Spleen (tissue), 11 donors: ENCODE measurements around the gene ENPP1. TPM values are rescaled to one million over a fixed set of nuclear protein-coding genes. Genes with fewer than 3 reads are reported as not detected.

Experiments used
- DNase-seq: peaks from one replicate; pipeline ENCODE4 v3.0.0-alpha.2; 2020
- H3K27ac ChIP-seq, 8 donors: fragments of 200-600 bp; sonication (generic) in 7 of 8; 1 replicate in 4 of 8; 2 replicates in 4 of 8; pipeline versions ENCODE4 v1.5.0 to v1.8.0; 2016 to 2021; ENCODE audit warnings: inconsistent platforms in 4 of 8, mild to moderate bottlenecking in 4 of 8, moderate library complexity in 1 of 8
- H3K27me3 ChIP-seq, 7 donors: fragments of 200-600 bp; sonication (generic) in 6 of 7; replicated peaks in 1 of 7; 1 replicate in 4 of 7; 2 replicates in 3 of 7; pipeline versions ENCODE4 v1.5.0 to v1.8.0; 2016 to 2021; ENCODE audit warnings: inconsistent platforms in 3 of 7, mild to moderate bottlenecking in 1 of 7
- H3K36me3 ChIP-seq, 6 donors: fragments of 200-600 bp; sonication (generic) in 5 of 6; 1 replicate in 4 of 6; 2 replicates in 2 of 6; pipeline versions ENCODE4 v1.5.0 to v1.8.0; 2016 to 2021; ENCODE audit warnings: inconsistent platforms in 2 of 6
- H3K4me1 ChIP-seq, 6 donors: fragments of 200-600 bp; sonication (generic) in 5 of 6; 1 replicate in 3 of 6; 2 replicates in 3 of 6; pipeline versions ENCODE4 v1.5.0 to v1.8.0; 2016 to 2021; ENCODE audit warnings: inconsistent platforms in 3 of 6
- H3K4me3 ChIP-seq, 8 donors: fragments of 200-600 bp; sonication (generic) in 7 of 8; 1 replicate in 4 of 8; 2 replicates in 4 of 8; pipeline versions ENCODE4 v1.5.0 to v1.8.0; 2016 to 2021; ENCODE audit warnings: inconsistent platforms in 4 of 8, mild to moderate bottlenecking in 4 of 8, moderate library complexity in 2 of 8
- H3K9me3 ChIP-seq, 8 donors: fragments of 200-600 bp; sonication (generic) in 7 of 8; 1 replicate in 4 of 8; 2 replicates in 4 of 8; pipeline versions ENCODE4 v1.5.0 to v1.8.0; 2016 to 2021; ENCODE audit warnings: inconsistent platforms in 4 of 8
- CTCF ChIP-seq, 11 experiments: fragments of 200-600 bp in 7 of 11; fragments of 450-650 bp in 4 of 11; sonication (generic) in 4 of 11; IDR thresholded peaks in 8 of 11; conservative IDR thresholded peaks in 3 of 11; 1 replicate in 7 of 11; 2 replicates in 4 of 11; pipeline versions ENCODE4 v1.4.0 to v1.8.0; 2016 to 2021; ENCODE audit warnings: antibody characterized with exemption in 11 of 11, inconsistent platforms in 4 of 11, mild to moderate bottlenecking in 1 of 11
- POLR2A ChIP-seq, 3 donors: fragments of 450-650 bp; IDR thresholded peaks; one replicate each; pipeline ENCODE4 v1.5.1; 2017; ENCODE audit warnings: antibody characterized with exemption in 3 of 3, mild to moderate bottlenecking in 1 of 3
- POLR2AphosphoS5 ChIP-seq, 3 donors: sonication (generic); formaldehyde crosslinking; IDR thresholded peaks; one replicate each; pipeline ENCODE4 v1.5.1; 2017; ENCODE audit warnings: antibody characterized with exemption in 3 of 3
- WGBS, 5 donors: extraction: QIAGEN DNeasy Blood & Tissue Kit in 3 of 5; methylation state at CpG; one replicate each; pipeline versions ENCODE4 v1.1.5 to v1.1.7; 2013 to 2018; 5-methylcytosine and 5-hydroxymethylcytosine counted together
- intact Hi-C: fragments of 100-400 bp; cut with DNase I; formaldehyde crosslinking; loops from one replicate; pipeline ENCODE4 v1.15.0; 2023; ENCODE audit warnings: low total_unique reads
- polyA plus RNA-seq, 3 donors: library from polyadenylated mRNA; stranded (reverse); fragments of 200-250 nt; gene quantifications; one replicate each; pipeline ENCODE4 v1.2.1, GENCODE V29; 2013
- total RNA-seq, 7 donors: library from RNA; depleted of rRNA in 3 of 7; stranded (reverse); fragments of >200 nt in 3 of 7; fragmentation: NEBNext Ultra II Directional in 4 of 7; extraction: Animal tissue kit (Norgen Biotek cat#: 25700) in 4 of 7; gene quantifications; one replicate each; pipeline versions ENCODE4 v1.1.0 to v1.2.1, GENCODE V29; 2016 to 2021
- donor health status: healthy with polysubstance abuse.
- donor health status: DM: no; HTN: no; CAD: no; lungs with moderate emphysema.
- donor health status: DM: no; HTN: no; CAD: no.
- donor health status: Bipolar disorder and iron deficiency.
- donor health status: healthy.
- donor health status: DM: no; HTN: no; CAD: no.
- donor health status: DM: yes; HTN: yes; CAD: no.

Gene ENPP1
- total and polyA plus RNA-seq, 10 donors, result 0.46 to 10.6 (median 2.9) TPM

GRCh38 chr6:131840936-131841583 is 33.2 kb downstream of the ENPP1 start:
- no peaks in the 10 kb centered on the region for H3K36me3 ChIP-seq
- H3K27ac ChIP-seq, result no peak overlapping the region
- peaks cover 0 to 4% (median 0%) of the 10 kb centered on the region in 7 donors for H3K27me3 ChIP-seq
- DNase-seq, result no peak
- H3K4me1 ChIP-seq, result no peaks in the 10 kb centered on the region
- TF ChIP-seq POLR2A (IDR thresholded peaks at IDR 0.05) (no peak), POLR2AphosphoS5 (IDR thresholded peaks at IDR 0.05) (no peak), CTCF (IDR thresholded peaks at IDR 0.05 in 8 of 11, conservative IDR thresholded peaks at IDR 0.05 in 3 of 11) (no peak)
- no peaks in the 10 kb centered on the region for H3K9me3 ChIP-seq
- H3K4me3 ChIP-seq, result no peak overlapping the region
- 72 to 88% (median 81%) methylated on average over 5 of the region's 5 CpGs for WGBS, 5 donors
- intact Hi-C loops, result no loop called here

GRCh38 chr6:131843768-131844167 is 35.9 kb downstream of the ENPP1 start:
- intact Hi-C loops, result no loop called here
- 86 to 94% (median 90%) methylated on average over 2 of the region's 2 CpGs for WGBS, 5 donors
- no peak for DNase-seq

GRCh38 chr6:131844243-131844841 is 36.5 kb downstream of the ENPP1 start:
- no peaks in the 10 kb centered on the region for H3K9me3 ChIP-seq
- no peak for TF ChIP-seq POLR2AphosphoS5 (IDR thresholded peaks at IDR 0.05)
- no peak for TF ChIP-seq POLR2A (IDR thresholded peaks at IDR 0.05)
- no peak for TF ChIP-seq CTCF (IDR thresholded peaks at IDR 0.05 in 8 of 11, conservative IDR thresholded peaks at IDR 0.05 in 3 of 11)

More at GRCh38 chr6:131843768-131844167, 35.9 kb downstream of the ENPP1 start:
- no peaks in the 10 kb centered on the region for H3K4me1 ChIP-seq
- no peak for TF ChIP-seq POLR2A (IDR thresholded peaks at IDR 0.05)
- no peak for TF ChIP-seq CTCF (IDR thresholded peaks at IDR 0.05 in 8 of 11, conservative IDR thresholded peaks at IDR 0.05 in 3 of 11)
- TF ChIP-seq POLR2AphosphoS5 (IDR thresholded peaks at IDR 0.05), result no peak
- H3K36me3 ChIP-seq, result no peaks in the 10 kb centered on the region
- H3K9me3 ChIP-seq, result no peaks in the 10 kb centered on the region
- H3K4me3 ChIP-seq, result no peak overlapping the region
- no peak overlapping the region for H3K27ac ChIP-seq
- H3K27me3 ChIP-seq, result peaks cover 0 to 4% (median 0%) of the 10 kb centered on the region in 7 donors

GRCh38 chr6:131846023-131846663 is 38.3 kb downstream of the ENPP1 start:
- no peak overlapping the region for H3K4me3 ChIP-seq
- H3K36me3 ChIP-seq, result no peaks in the 10 kb centered on the region
- DNase-seq, result no peak
- H3K27me3 ChIP-seq, result peaks cover 0 to 4% (median 0%) of the 10 kb centered on the region in 7 donors
- no peaks in the 10 kb centered on the region for H3K4me1 ChIP-seq
- H3K27ac ChIP-seq, result no peak overlapping the region
- TF ChIP-seq CTCF (IDR thresholded peaks at IDR 0.05 in 8 of 11, conservative IDR thresholded peaks at IDR 0.05 in 3 of 11) (no peak), POLR2A (IDR thresholded peaks at IDR 0.05) (no peak), POLR2AphosphoS5 (IDR thresholded peaks at IDR 0.05) (no peak)
- WGBS, 5 donors, result 74 to 88% (median 82%) methylated on average over 7 of the region's 7 CpGs
- intact Hi-C loops, result no loop called here
- no peaks in the 10 kb centered on the region for H3K9me3 ChIP-seq

More at GRCh38 chr6:131844243-131844841, 36.5 kb downstream of the ENPP1 start:
- intact Hi-C loops, result no loop called here
- no peak overlapping the region for H3K27ac ChIP-seq
- WGBS, 5 donors, result 88 to 94% (median 90%) methylated on average over 3 of the region's 3 CpGs
- H3K4me1 ChIP-seq, result no peaks in the 10 kb centered on the region
- no peaks in the 10 kb centered on the region for H3K36me3 ChIP-seq
- H3K4me3 ChIP-seq, result no peak overlapping the region
- H3K27me3 ChIP-seq, result peaks cover 0 to 4% (median 0%) of the 10 kb centered on the region in 7 donors
- DNase-seq, result no peak
